Cardiac fibroblast (primary cell): ENCODE measurements around the gene CLCF1.
A peak's percentile ranks its signal among the peaks of the same experiment; 100 is the strongest.

Experiments
- DNase-seq, 2 donors: peaks; one replicate each; pipeline versions ENCODE4 v3.0.0 to v3.0.0-alpha.2; 2010; ENCODE audit warnings: low read depth in 2 of 2
- H3K4me3 ChIP-seq, 2 donors: replicated peaks in 1 of 2; 1 replicate in 1 of 2; 2 replicates in 1 of 2; pipeline ENCODE4 v1.5.1; 2011; ENCODE audit warnings: low read depth in 2 of 2, low read length in 2 of 2, mild to moderate bottlenecking in 2 of 2, moderate library complexity in 1 of 2
- TF ChIP-seq, protein P1 (sequence below): IDR thresholded peaks from one replicate; pipeline ENCODE4 v1.5.1; 2011; ENCODE audit warnings: low read depth, mild to moderate bottlenecking, low read length, inconsistent platforms

Gene CLCF1

GRCh38 chr11:67317888-67318555, 55.4 kb downstream of the CLCF1 start:
- DNase-seq: no peak
- TF ChIP-seq, protein P1, sequence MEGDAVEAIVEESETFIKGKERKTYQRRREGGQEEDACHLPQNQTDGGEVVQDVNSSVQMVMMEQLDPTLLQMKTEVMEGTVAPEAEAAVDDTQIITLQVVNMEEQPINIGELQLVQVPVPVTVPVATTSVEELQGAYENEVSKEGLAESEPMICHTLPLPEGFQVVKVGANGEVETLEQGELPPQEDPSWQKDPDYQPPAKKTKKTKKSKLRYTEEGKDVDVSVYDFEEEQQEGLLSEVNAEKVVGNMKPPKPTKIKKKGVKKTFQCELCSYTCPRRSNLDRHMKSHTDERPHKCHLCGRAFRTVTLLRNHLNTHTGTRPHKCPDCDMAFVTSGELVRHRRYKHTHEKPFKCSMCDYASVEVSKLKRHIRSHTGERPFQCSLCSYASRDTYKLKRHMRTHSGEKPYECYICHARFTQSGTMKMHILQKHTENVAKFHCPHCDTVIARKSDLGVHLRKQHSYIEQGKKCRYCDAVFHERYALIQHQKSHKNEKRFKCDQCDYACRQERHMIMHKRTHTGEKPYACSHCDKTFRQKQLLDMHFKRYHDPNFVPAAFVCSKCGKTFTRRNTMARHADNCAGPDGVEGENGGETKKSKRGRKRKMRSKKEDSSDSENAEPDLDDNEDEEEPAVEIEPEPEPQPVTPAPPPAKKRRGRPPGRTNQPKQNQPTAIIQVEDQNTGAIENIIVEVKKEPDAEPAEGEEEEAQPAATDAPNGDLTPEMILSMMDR: no peak
- peak overlapping the region; percentile 84 to 93 for H3K4me3 ChIP-seq

DNA sequence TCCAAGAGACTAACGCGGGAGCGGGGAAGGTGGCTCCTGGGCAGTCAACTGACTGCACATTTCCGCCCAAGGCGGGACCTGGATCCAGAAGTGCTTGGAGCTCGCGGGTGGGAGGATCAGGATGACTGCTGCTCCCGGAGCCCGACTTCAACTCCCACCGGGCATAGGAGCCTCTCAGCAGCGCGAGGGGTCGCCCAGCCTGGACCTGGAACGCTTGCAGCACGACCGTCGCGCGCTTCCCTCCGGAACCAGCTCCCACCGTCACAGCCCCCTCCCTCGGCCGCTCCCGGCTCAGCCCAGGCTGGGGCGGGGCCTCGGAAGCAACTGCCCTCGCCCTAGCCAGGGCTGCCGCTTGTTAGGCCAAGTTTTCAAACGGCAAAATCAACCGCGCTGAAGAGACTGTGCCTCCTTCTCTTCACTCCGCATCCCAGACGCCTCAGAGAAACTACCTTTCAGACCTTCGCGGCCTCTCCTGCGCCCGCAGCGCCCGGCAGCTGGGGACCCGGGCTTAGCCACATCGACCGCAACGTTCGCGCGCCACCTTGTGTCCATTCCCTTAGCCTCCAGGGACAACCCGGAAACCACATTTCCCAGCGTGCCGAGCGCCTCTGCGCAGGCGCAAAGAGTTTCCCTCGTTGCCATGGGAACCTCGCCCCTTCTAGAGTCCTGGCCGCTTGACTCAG, 56.1 kb downstream of the CLCF1 start:
- TF ChIP-seq, protein P1: peak; percentile 85
- DNase-seq: peak; percentile 94 to 96
- peak overlapping the region; percentile 84 to 93 for H3K4me3 ChIP-seq

DNA sequence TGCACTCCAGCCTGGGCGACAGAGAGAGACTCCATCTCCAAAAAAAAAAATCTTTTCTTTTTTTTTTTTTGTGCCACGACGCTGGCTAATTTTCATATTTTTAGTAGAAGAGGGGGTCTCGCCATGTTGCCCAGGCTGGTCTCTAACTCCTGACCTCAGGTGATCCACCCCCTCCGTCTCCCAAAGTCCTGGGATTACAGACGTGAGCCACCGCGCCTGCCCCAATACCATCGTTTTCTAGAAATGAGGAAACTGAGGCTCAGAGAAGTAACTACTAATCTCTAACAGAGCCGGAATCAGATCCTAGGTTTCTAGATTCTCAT, 56.6 kb downstream of the CLCF1 start:
- TF ChIP-seq, protein P1: no peak
- DNase-seq: no peak
- peak overlapping the region; percentile 84 to 93 for H3K4me3 ChIP-seq

DNA sequence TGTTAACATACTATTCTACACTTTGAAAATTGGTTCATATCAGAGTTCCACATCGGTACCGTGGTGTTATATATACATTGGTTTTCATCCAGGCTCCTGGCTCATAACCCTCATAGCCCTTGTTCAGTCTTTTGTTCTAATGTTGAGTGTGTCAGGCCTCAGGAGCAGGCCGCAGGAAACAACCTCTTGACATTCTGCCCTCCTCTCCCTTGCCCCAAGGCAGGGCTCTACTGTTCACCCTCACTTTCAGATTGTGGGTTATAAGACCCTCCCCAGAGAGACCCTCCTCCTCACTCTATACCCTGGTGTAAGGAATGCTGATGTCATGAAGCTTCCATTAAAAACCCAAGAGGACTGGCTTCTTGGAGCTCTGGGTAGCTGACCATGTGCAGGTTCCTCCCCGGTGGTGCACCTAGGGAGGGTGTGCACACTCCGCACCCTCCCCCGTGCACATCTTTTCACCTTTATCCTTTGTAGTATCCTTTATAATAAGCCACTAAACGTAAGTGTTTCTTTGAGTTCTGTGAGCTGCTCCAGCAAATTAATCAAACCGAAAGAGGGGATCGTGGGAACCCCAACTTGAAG, 58.0 kb downstream of the CLCF1 start:
- H3K4me3 ChIP-seq: no peak overlapping the region
- DNase-seq: no peak
- TF ChIP-seq, protein P1: no peak

DNA sequence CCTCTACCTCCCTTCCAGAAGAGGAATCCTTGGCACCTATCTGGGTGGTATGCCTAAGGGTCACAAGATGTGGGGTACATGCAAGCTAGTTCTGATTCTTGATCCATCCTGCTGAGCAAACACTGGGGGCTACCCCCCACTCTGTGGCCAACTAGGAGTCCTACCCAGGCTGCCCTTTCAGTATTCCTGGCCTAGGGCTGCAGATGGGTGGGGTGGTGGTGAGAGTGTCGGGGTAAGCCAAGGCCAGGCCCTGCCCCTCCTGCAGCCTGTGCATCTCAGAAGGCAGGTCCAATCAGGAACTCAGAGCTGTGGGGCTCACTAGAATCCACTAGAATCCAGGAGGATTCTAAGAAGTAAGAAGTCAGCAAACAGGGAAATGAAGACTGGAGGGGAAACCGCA, 59.2 kb downstream of the CLCF1 start:
- no peak for DNase-seq
- TF ChIP-seq, protein P1: no peak
- H3K4me3 ChIP-seq: no peak overlapping the region
